ENCODE measurements around the gene BTLA. TPM values are rescaled to one million over a fixed set of nuclear protein-coding genes. Genes with fewer than 3 reads are reported as not detected.
"Not testable (repeated sequence)": the region's sequence is repeated elsewhere in the genome, so short reads cannot be mapped to it uniquely, and the experiment has no call there.

Gene BTLA
- total RNA-seq, 2 donors from 2014 or later: 25.5 to 38.0 TPM

DNA sequence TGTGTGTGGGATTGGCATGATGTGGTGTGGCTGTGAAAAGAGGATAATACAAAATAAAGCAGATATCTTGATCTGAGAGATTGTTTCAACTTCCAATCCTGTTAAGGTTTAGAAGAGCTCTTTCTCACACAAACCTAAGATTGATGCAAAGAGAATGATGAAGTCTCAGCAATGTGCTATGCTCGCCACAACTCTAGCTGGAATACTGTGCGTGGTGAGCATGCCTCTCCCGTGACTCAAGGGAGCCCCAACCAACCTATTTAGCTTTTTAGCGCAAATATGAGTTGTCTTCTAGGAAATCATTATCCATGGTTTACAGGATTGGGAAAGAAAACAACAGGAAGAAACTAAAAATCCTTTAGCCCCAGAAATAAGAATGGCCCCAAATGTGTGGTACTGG is 28.5 kb downstream of the BTLA start:
- ATAC-seq (no peak), DNase-seq (ENCODE audit: low spot score in 2 of 2) (no peak)
- no peak overlapping the region for H3K27ac Mint-ChIP-seq
- H3K36me3 Mint-ChIP-seq: peaks cover 22 to 72% of the 10 kb centered on the region in 2 donors
- H3K9me3 Mint-ChIP-seq: peaks cover 0 to 6% of the 10 kb centered on the region in 2 donors

DNA sequence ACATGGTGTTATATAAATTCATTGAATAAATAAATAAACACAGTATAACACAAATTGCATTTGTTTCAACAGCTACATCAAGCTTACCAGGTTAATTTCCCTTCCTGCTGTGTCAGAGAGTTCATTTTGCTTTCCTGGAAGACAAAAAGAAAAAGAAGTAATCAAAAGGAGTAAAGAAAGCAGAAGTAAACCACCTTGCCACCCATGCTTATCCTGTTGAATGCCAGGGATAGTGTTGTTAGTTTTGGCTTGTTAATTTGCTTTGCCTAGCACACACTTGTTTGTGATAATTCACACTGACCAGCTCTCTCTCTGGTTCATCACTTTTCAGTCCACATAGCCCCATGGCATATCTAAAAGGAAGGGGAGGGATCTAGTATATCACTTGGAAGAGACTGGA is 29.6 kb downstream of the BTLA start:
- peaks cover 0 to 3% of the 10 kb centered on the region in 2 donors for H3K9me3 Mint-ChIP-seq
- DNase-seq (ENCODE audit: low spot score in 2 of 2): no peak
- no peak overlapping the region for H3K27ac Mint-ChIP-seq
- ATAC-seq: no peak
- H3K36me3 Mint-ChIP-seq: peaks cover 23 to 73% of the 10 kb centered on the region in 2 donors

DNA sequence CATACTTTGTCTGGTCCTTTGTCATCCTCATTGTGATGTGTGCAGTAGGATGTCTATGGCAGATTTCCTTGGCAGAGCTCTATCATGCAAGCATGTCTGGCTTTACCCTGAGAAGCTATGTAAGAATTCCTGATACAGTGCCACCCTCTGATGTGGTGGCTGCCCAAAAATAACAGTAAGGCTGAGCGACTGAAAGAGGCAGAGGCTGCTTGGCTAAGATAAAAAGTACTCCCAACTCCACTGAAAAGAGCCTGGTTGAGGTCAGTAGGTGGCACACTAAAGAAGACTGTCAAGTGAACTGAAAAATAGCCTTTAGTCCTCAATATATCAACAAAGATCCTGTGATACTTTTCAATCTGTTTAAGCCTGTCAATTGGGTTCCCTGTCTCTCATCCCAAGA is 31.7 kb downstream of the BTLA start:
- Mint-ChIP-seq H3K36me3 (peaks cover 19 to 71% of the 10 kb centered on the region in 2 donors), H3K27ac (peak overlapping the region; percentile 22 to 40), H3K9me3 (no peaks in the 10 kb centered on the region)
- ATAC-seq: no peak
- DNase-seq (ENCODE audit: low spot score in 2 of 2): no peak

DNA sequence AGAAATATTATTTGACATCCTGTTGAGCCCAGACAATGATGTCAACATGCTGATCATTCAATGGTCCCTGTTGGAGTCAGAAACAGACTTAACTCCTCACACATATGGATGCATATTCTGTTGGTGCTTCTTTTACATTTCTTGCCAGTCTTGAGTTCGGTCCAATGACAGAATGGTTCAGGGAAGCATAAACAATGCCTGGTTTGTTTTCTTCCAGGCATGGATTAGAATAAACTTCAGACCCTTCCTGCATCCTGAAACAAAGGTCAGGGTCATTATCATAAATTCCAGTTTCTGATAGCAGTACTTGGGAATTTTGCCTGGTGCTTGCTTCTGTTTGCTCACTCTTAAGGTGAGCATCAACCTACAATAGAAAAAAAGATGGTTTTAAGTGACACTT is 33.3 kb downstream of the BTLA start:
- peaks cover 29 to 70% of the 10 kb centered on the region in 2 donors for H3K36me3 Mint-ChIP-seq
- no peak for ATAC-seq

DNA sequence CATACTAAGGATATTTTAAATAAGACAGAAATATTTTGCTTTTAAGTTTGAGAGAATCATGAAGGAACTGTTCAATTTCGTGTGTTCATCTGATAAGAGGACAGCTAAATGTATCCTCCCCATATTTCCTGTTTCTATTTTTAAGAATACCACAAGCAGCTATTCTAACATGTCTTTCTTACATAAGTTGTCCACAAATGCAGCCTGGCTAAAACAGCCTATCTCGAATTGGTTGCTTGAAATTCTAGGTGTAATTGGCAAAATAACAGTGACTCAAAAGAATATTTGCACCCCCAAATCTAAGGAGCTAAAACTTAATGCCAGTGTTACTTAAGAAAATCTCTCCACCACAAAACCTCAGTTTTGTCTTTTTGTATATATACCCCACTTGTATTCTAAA is 35.0 kb downstream of the BTLA start:
- peaks cover 11 to 13% of the 10 kb centered on the region in 2 donors for H3K9me3 Mint-ChIP-seq
- ATAC-seq (no peak), DNase-seq (ENCODE audit: low spot score in 2 of 2) (no peak)
- H3K36me3 Mint-ChIP-seq: peaks cover 31 to 71% of the 10 kb centered on the region in 2 donors
- H3K27ac Mint-ChIP-seq: peak overlapping the region in 1 of 2 donors; percentile 67

More for the DNA sequence above, 33.3 kb downstream of the BTLA start:
- DNase-seq (ENCODE audit: low spot score in 2 of 2): no peak
- Mint-ChIP-seq H3K9me3 (peaks cover 8 to 12% of the 10 kb centered on the region in 2 donors), H3K27ac (no peak overlapping the region)

DNA sequence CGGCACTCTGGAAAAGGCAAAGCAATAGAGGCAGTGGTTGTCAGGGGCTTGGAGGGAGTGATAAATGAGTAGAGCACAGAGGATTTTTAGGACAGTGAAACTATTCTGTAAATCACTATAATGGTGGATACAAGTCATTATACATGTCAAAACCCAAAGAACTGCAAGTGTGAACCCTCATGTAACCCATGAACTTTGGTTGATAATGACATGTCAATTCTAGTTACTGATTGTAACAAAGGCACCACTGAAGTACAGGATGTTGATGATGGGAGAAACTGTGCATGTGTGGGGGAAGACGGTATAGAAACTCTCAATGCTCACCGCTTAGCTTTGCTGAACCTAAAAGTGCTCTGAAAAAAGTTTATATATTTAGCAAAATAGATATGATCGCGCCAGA is 36.0 kb downstream of the BTLA start:
- DNase-seq (ENCODE audit: low spot score in 2 of 2) (no peak), ATAC-seq (peak; percentile 56 to 70)
- Mint-ChIP-seq H3K36me3 (peaks cover 31 to 69% of the 10 kb centered on the region in 2 donors), H3K27ac (peak overlapping the region; percentile 19 to 24), H3K9me3 (peaks cover 13% of the 10 kb centered on the region in 2 donors)

DNA sequence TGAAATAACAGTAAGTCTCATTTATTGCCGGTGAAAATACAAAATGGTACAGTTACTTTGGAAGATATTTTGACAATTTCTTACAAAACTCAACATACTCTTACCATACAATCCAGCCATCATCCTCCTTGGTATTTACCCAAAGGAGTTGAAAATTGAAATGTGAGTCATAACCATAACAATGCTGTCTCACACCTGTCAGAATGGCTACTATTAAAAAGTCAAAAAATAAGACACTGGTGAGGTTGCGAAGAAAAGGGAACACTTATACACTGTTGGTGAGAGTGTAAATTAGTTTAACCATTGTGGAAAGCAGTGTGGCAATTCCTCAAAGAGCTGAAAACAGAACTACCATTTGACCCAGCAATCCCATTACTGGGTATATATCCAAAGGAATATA is 37.5 kb downstream of the BTLA start:
- not testable (repeated sequence) for ATAC-seq; DNase-seq (ENCODE audit: low spot score in 2 of 2)
- H3K27ac Mint-ChIP-seq: peak overlapping the region in 1 of 2 donors; percentile 94
- H3K9me3 Mint-ChIP-seq: peaks cover 13 to 16% of the 10 kb centered on the region in 2 donors
- H3K36me3 Mint-ChIP-seq: peaks cover 24 to 61% of the 10 kb centered on the region in 2 donors

DNA sequence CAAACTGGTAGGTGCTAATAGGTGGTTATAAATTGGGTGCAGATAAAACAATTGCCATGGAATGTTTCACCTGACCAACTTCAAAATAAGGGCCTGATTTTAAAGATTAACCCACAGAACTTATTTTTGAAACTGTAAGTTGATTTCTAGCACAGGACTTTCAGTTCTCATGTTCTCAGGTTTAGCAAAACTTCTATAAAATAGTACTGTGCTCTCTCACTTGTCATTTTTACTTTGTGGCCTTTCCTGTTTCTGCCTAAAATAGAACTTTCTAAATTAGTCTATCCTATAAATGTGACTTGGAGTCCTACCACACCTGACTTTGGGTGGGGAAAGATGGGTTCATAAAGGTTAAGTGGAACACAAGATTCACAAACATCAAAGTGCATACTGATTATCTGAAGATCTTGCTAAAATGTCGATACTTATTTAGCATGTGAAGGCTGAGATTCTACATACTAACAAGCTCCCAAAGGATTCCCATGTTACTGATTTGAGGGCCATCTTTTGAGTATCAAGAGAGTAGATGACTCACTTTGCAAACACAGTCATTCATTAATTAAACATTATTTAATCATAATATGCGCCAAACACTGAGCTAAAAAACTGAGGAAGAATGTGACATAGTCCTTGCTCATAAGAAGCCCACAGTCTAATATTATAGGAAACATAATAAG is 38.6 kb downstream of the BTLA start:
- Mint-ChIP-seq H3K27ac (peak overlapping the region; percentile 90 to 94), H3K36me3 (peaks cover 23 to 51% of the 10 kb centered on the region in 2 donors), H3K9me3 (peaks cover 13 to 16% of the 10 kb centered on the region in 2 donors)
- DNase-seq (ENCODE audit: low spot score in 2 of 2): no peak
- peak; percentile 62 to 80 for ATAC-seq

DNA sequence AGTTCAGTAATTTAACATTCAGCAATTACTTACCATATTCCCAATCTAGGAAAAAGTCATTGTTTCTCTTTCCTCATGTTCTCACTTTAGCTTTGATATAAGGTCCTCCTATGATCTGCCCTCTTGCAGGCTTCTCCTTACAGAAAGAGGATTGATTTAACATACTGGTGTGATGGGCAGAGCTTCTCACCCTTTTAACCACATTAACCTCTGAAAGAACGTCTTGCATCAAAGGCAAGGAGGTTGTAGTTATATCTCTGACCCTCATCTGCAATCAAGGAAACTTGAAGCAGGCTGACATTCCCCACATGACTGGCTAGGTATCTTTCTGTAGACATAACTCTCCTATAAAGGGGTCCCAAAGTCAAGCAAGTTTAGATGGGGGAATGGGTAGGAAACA is 39.5 kb downstream of the BTLA start:
- H3K9me3 Mint-ChIP-seq: peaks cover 13 to 16% of the 10 kb centered on the region in 2 donors
- DNase-seq (ENCODE audit: low spot score in 2 of 2) (no peak), ATAC-seq (peak; percentile 46 to 79)
- peak overlapping the region in 1 of 2 donors; percentile 94 for H3K27ac Mint-ChIP-seq
- H3K36me3 Mint-ChIP-seq: peaks cover 18 to 43% of the 10 kb centered on the region in 2 donors

DNA sequence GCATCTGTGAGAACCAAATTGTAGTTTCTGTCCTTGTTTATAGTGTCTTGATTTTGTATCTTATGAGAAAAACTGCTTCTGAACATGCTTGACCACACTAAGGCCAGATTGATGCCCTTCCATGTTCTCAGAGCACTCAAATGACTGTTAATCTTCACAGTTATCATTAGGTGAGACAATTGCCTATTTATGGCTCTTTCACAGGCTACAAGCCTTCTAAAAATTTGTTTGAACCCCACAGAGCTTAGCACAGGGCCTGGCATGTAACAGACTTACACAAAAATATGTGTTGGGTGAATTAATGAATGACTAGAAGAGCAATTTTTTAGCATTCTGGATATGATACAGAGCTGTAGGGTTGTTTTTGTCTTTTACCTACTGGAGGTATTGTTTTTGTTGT is 43.1 kb downstream of the BTLA start:
- Mint-ChIP-seq H3K27ac (no peak overlapping the region), H3K36me3 (peaks cover 13 to 24% of the 10 kb centered on the region in 2 donors), H3K9me3 (peaks cover 3 to 13% of the 10 kb centered on the region in 2 donors)
- no peak for ATAC-seq
- no peak for DNase-seq (ENCODE audit: low spot score in 2 of 2)

DNA sequence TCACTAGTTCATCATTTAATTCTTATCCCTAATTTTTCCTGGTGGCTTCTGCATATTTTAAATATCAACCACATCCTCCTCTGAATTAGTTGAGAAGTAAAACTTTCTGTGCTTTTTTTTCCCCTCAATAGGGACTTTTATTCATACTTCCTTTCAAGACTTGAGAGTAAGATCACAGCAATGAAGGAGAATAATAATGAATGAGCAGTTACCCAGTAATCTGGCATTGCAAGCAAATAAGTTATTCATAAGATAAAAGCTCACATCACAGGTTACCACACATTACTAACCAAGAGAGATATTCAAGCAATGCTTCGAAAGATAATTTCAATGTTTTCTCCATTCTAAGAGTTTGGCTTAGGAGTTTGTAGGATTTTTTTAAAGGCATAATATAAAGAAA is 50.3 kb downstream of the BTLA start:
- DNase-seq (ENCODE audit: low spot score in 2 of 2): no peak
- Mint-ChIP-seq H3K9me3 (peaks cover 0 to 5% of the 10 kb centered on the region in 2 donors), H3K36me3 (peaks cover 0 to 5% of the 10 kb centered on the region in 2 donors), H3K27ac (no peak overlapping the region)
- ATAC-seq: no peak

DNA sequence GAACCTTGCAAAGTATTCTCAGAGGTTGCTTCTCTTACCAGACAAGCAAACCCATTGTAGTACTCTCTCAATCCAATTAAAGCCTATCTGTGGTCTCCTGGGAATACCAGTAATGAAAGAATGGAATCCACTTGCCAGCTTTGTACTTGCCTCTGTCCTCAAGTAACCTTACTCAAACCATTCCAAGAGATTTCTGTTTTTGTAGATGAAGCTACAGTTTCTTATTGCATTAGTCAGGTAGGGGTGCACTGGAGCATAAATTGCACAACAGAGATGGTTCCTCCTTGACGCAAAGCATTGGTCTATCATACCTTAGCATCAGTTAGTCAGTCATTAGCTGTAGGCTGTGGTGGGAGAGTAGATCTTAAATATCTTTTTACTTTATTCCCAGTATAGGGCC is 52.9 kb downstream of the BTLA start:
- H3K9me3 Mint-ChIP-seq: no peaks in the 10 kb centered on the region
- H3K27ac Mint-ChIP-seq: no peak overlapping the region

DNA sequence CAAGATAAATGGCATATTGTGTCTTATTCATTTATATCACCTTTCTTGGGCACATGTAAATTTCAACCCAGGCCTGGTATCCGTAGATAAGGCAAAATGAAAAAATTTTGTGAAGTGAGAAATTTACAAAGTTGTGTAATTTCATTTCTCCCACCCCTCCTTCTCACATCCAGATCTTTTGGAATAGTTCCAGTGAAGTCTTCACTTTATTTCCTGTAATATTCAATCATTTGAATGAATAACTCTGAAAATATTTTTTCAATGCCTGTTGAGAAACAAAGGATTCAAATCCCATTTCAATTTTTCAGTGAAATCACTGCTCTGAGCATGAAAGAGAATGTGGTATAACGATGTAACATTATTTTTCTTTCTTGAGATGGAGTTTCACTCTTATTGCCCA is 53.4 kb downstream of the BTLA start:
- ATAC-seq (no peak), DNase-seq (ENCODE audit: low spot score in 2 of 2) (no peak)
- H3K9me3 Mint-ChIP-seq: no peaks in the 10 kb centered on the region
- no peak overlapping the region for H3K27ac Mint-ChIP-seq
- H3K36me3 Mint-ChIP-seq: no peaks in the 10 kb centered on the region

More for the DNA sequence above, 52.9 kb downstream of the BTLA start:
- H3K36me3 Mint-ChIP-seq: no peaks in the 10 kb centered on the region
- no peak for ATAC-seq
- DNase-seq (ENCODE audit: low spot score in 2 of 2): no peak

DNA sequence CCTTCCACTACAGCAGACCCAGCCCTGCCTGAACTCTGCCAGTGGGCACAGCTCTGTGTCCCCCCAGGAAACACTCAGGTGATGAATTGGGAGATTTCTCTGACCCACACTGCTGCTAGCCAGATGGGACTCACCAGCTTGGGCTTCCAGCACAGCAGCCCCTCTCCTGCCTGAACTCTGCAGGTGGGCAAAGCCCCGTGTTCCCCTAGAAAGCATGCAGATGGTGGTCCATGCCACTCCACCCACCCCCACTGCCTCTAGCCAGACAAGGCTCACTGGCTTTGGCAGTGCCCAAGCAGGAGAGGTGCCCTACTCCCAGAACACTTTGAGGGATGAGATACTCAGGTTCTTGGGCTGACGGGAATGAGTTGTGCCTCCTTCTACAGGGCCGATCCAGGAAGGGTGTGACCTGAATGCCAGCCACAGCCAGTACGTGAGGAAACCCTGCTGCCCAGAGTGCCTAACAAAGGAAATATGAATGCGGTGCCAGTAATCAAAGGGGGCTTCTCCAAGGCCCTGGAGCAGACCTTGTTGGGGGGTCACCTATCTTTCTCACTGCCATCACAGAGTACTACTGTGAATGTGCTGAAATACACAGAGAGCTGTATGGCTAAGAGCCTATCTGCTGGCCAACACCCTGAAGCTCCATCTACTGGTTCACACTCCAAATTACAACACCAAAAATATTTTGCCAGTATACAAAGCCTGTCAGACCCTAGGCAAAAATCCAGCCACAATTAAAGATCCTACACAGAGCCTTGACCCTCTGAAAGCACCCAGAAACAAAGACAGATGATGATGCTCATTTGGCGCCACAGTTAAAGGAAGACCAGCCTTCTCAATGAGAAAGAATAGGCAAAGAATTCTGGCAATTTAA is 61.9 kb downstream of the BTLA start:
- H3K36me3 Mint-ChIP-seq: peaks cover 8 to 49% of the 10 kb centered on the region in 2 donors
- ATAC-seq (peak; percentile 68 to 86), DNase-seq (ENCODE audit: low spot score in 2 of 2) (peak in 1 of 2 donors; percentile 40)
- H3K27ac Mint-ChIP-seq: peak overlapping the region in 1 of 2 donors; percentile 57
- peaks cover 7 to 23% of the 10 kb centered on the region in 2 donors for H3K9me3 Mint-ChIP-seq

DNA sequence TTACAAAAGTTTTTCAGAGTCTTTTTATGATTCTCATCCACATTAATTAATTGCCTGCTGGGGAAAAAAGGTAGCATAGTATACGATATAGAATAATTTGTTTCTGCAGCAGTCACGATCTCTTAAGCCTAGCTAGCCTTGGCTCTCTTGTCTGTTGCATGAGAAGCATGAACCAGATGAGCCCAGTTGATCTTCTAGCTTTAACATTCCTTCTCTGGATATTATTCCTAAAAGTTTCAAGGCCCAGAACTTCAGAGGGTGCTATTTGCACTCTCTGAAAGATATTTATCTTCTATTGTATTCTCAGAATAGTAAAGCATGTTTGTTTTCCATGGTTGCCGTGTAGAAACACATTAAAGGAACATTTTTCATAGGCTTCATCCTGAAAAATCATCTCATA is 69.3 kb downstream of the BTLA start:
- ATAC-seq (no peak), DNase-seq (ENCODE audit: low spot score in 2 of 2) (no peak)
- no peak overlapping the region for H3K27ac Mint-ChIP-seq
- peaks cover 5 to 8% of the 10 kb centered on the region in 2 donors for H3K9me3 Mint-ChIP-seq
- H3K36me3 Mint-ChIP-seq: peaks cover 14 to 17% of the 10 kb centered on the region in 2 donors

DNA sequence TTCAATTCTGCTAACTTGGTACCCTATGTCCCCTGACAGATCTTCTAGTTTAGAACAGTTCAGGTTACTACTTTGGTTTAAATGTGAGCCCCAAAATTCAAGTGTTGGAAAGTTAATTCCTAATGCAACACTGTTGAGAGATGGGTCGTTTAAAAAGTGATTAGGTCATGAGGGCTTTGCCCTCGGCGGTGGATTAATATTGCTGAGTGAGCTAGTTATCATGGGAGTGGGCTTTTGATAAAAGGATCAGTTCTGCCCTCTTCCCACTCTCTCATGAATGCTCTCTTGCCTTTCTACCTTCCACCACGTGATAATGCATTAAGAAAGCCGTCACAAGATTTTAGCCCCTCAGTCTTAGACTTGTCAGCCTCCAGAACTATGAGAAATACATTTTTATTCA is 72.1 kb downstream of the BTLA start:
- no peak overlapping the region for H3K27ac Mint-ChIP-seq

More for the DNA sequence above, 72.1 kb downstream of the BTLA start:
- H3K36me3 Mint-ChIP-seq: peaks cover 0 to 8% of the 10 kb centered on the region in 2 donors
- H3K9me3 Mint-ChIP-seq: no peaks in the 10 kb centered on the region
- no peak for ATAC-seq
- DNase-seq (ENCODE audit: low spot score in 2 of 2): no peak

Data from activated naive CD4-positive, alpha-beta T cell treated with anti-CD3 and anti-CD28 coated beads, Interleukin-2, amount 50 U/mL, for 72 hours (primary cell).